IgD-negative memory B cell (primary cell): Measurements from ENCODE around the gene SYNGR2. TPM values are rescaled to one million over a fixed set of nuclear protein-coding genes. Genes with fewer than 3 reads are reported as not detected.
A peak's percentile ranks its signal among the peaks of the same experiment; 100 is the strongest.

ENCODE experiments used
- H3K27ac Mint-ChIP-seq, 3 donors: one replicate each; pipeline ENCODE4 v1.8.0; 2020 to 2022; ENCODE audit warnings: mild to moderate bottlenecking in 3 of 3, mixed read lengths in 3 of 3, moderate library complexity in 1 of 3
- H3K27me3 Mint-ChIP-seq: one replicate; pipeline ENCODE4 v1.8.0; 2021; ENCODE audit warnings: mixed read lengths
- H3K36me3 Mint-ChIP-seq: one replicate; pipeline ENCODE4 v1.8.0; 2020; ENCODE audit warnings: mild to moderate bottlenecking, mixed read lengths
- H3K4me1 Mint-ChIP-seq, 3 donors: one replicate each; pipeline ENCODE4 v1.8.0; 2020 to 2022; ENCODE audit warnings: mixed read lengths in 3 of 3, mild to moderate bottlenecking in 1 of 3
- H3K4me3 Mint-ChIP-seq, 4 donors: one replicate each; pipeline ENCODE4 v1.8.0; 2020 to 2022; ENCODE audit warnings: mild to moderate bottlenecking in 4 of 4, mixed read lengths in 4 of 4, moderate library complexity in 3 of 4
- H3K9me3 Mint-ChIP-seq, 3 donors: one replicate each; pipeline ENCODE4 v1.8.0; 2020 to 2021; ENCODE audit warnings: mixed read lengths in 3 of 3, mild to moderate bottlenecking in 1 of 3
- polyA plus RNA-seq: library from polyadenylated mRNA; unstranded; fragments of 300-500 nt; fragmentation: Illumina TruSeq; gene quantifications from one replicate; pipeline ENCODE4 v1.2.3, GENCODE V29; 2021

SYNGR2 gene
- polyA plus RNA-seq, 1 donor from 2014 or later, result 633 TPM

DNA sequence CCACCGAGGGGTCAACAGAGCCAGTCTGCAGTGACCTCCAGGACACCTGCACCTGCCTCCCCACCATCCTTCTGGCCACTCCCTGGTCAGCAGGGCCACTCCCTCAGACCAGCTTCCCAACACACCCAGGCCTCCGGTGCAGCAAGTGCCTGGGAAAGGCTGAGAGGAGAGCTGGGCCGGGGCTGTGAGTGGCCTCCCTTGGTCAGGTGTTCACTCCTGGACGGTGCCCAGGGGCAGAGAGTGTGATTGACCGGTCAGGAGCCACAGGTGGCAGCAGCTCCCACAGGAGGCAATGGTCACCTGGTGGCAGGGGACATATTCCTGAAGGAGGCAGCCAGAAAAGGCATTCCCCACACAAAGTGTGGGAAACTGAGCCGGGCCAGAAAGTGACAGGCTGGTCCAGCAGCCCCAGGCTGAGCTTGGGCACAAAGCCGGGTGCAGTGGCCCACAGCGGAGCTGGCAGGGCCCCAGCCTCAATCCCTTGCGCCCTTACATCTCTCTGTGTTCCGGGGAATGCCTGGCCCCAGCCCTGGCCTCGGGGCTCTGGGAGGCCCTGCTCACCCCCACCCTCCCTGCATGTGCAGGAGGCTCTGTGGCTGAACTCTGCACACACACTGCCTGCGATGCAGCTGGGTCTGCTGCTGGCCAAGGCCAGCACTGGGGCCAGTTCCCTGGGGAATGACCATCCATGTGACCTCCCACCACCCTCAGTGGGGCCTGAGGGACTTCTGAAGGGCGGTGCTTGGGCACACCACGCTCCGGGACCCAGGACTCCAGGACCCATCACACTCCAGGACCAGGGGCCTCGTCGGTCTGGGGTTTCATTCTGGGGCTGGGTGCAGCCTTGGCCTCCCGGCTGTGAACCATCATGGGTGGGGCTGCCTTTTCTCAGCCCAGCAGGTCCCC, 23.4 kb upstream of the SYNGR2 start:
- Mint-ChIP-seq H3K27me3 (no peaks in the 10 kb centered on the region), H3K9me3 (no peaks in the 10 kb centered on the region), H3K27ac (peak overlapping the region; percentile 78 to 94 (median 89)), H3K4me3 (no peak overlapping the region), H3K36me3 (peaks cover 4% of the 10 kb centered on the region), H3K4me1 (peaks cover 30 to 54% (median 47%) of the 10 kb centered on the region in 3 donors)

DNA sequence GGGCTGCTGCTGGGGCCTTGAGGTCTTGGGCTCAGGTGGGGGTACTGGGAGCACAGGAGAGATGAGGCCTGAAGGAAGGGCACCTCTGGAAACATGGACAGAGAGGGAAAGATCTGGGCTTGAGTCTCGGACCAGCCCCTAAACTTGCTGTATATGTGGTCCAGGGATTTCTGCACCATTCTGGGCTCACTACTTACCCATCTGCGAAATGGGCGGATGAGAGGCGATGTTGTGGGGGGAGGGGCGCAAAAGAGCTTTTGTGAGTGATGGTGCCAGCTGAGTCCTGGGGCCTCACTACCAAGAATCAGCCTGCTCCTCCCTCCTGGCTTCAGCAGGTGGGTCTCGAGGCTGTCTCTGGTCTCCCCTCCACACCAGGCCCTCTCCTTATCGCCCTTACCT, 21.9 kb upstream of the SYNGR2 start:
- H3K27ac Mint-ChIP-seq, result peak overlapping the region; percentile 89 to 98 (median 98)

GRCh38 chr17:78146881-78147280, 21.5 kb upstream of the SYNGR2 start:
- peaks cover 25 to 53% (median 41%) of the 10 kb centered on the region in 3 donors for H3K4me1 Mint-ChIP-seq
- no peaks in the 10 kb centered on the region for H3K27me3 Mint-ChIP-seq
- peak overlapping the region in 3 of 4 donors; percentile 55 to 60 (median 55) for H3K4me3 Mint-ChIP-seq
- no peaks in the 10 kb centered on the region for H3K9me3 Mint-ChIP-seq
- no peaks in the 10 kb centered on the region for H3K36me3 Mint-ChIP-seq
- peak overlapping the region; percentile 89 to 98 (median 98) for H3K27ac Mint-ChIP-seq

More for the DNA sequence above, 21.9 kb upstream of the SYNGR2 start:
- H3K9me3 Mint-ChIP-seq, result no peaks in the 10 kb centered on the region
- no peaks in the 10 kb centered on the region for H3K36me3 Mint-ChIP-seq
- peak overlapping the region in 3 of 4 donors; percentile 33 to 55 (median 55) for H3K4me3 Mint-ChIP-seq
- peaks cover 25 to 52% (median 41%) of the 10 kb centered on the region in 3 donors for H3K4me1 Mint-ChIP-seq
- no peaks in the 10 kb centered on the region for H3K27me3 Mint-ChIP-seq

GRCh38 chr17:78147315-78147998, 20.9 kb upstream of the SYNGR2 start:
- Mint-ChIP-seq H3K27me3 (no peaks in the 10 kb centered on the region), H3K27ac (peak overlapping the region; percentile 89 to 98 (median 98)), H3K4me3 (peak overlapping the region; percentile 8 to 85 (median 68)), H3K36me3 (no peaks in the 10 kb centered on the region), H3K4me1 (peaks cover 25 to 48% (median 37%) of the 10 kb centered on the region in 3 donors), H3K9me3 (no peaks in the 10 kb centered on the region)

- Mint-ChIP-seq H3K4me3 (peak overlapping the region; percentile 1 to 85 (median 54)), H3K27ac (peak overlapping the region; percentile 88 to 98 (median 89)), H3K27me3 (no peaks in the 10 kb centered on the region), H3K4me1 (peaks cover 29 to 43% (median 34%) of the 10 kb centered on the region in 3 donors), H3K36me3 (no peaks in the 10 kb centered on the region), H3K9me3 (no peaks in the 10 kb centered on the region)
These were observed 19.9 kb upstream of the SYNGR2 start for GRCh38 chr17:78148286-78149016.

DNA sequence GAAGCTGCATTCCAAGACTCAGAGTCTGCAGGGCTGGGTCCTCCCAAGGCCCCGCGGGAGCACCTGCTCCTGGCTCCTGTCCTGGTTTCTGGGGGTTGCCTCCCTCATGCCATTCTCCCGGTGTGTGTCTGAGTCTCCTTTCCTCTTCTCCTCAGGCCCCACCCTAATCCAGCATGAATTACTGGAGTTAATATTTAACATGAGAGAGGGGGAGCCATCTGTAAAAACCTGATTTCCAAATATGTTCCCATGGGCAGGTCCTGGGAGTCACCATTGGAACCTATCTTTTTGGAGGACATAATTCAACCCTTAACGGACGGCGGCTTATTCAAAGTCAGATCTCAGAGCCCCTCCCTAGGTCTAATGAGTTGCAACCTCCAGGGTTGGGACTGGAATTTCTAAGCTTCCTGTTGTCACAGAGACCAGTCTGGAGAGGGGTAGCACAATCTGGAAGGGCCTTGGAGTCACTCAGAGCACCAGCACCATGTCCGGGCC, 16.8 kb upstream of the SYNGR2 start:
- Mint-ChIP-seq H3K36me3 (no peaks in the 10 kb centered on the region), H3K9me3 (no peaks in the 10 kb centered on the region), H3K4me3 (no peak overlapping the region), H3K4me1 (peaks cover 28 to 43% (median 30%) of the 10 kb centered on the region in 3 donors), H3K27ac (peak overlapping the region in 1 of 3 donors; percentile 67), H3K27me3 (no peaks in the 10 kb centered on the region)

GRCh38 chr17:78154903-78155811, 13.2 kb upstream of the SYNGR2 start:
- H3K4me3 Mint-ChIP-seq, result peak overlapping the region; percentile 39 to 77 (median 56)
- H3K9me3 Mint-ChIP-seq, result no peaks in the 10 kb centered on the region
- H3K27ac Mint-ChIP-seq, result peak overlapping the region; percentile 82 to 94 (median 94)
- peaks cover 23 to 34% (median 24%) of the 10 kb centered on the region in 3 donors for H3K4me1 Mint-ChIP-seq
- peaks cover 1% of the 10 kb centered on the region for H3K27me3 Mint-ChIP-seq
- H3K36me3 Mint-ChIP-seq, result no peaks in the 10 kb centered on the region

DNA sequence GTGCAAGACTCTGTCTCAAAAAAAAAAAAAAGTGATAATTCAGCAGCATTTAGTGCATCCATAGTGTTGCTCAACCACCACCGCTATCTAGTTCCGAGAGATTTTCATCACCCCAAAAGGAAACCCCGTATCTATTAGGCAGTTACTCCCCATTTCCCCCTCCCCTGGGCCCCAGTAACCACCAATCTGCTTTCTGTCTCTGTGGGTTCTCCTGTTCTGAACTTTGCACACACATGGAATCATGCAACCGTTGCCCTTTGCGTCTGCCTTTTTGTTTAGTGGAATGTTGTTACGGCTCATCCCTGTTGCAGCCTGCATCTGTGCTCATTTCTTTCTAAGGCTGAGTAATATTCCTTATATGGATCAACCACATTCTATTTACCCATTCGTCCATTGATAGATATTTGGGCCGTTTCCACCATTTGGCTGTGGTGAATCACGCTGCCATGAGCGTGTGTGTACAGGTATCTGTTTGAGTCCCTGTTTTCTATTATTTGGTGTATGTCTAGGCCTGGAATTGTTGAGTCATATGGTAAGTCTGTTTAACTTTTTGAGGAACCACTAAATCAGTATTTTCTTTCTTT, 8.7 kb upstream of the SYNGR2 start:
- Mint-ChIP-seq H3K9me3 (no peaks in the 10 kb centered on the region), H3K27me3 (peaks cover 1% of the 10 kb centered on the region), H3K4me3 (peak overlapping the region in 3 of 4 donors; percentile 38 to 82 (median 79)), H3K36me3 (no peaks in the 10 kb centered on the region), H3K4me1 (peaks cover 13 to 23% (median 19%) of the 10 kb centered on the region in 3 donors), H3K27ac (peak overlapping the region; percentile 63 to 82 (median 72))

DNA sequence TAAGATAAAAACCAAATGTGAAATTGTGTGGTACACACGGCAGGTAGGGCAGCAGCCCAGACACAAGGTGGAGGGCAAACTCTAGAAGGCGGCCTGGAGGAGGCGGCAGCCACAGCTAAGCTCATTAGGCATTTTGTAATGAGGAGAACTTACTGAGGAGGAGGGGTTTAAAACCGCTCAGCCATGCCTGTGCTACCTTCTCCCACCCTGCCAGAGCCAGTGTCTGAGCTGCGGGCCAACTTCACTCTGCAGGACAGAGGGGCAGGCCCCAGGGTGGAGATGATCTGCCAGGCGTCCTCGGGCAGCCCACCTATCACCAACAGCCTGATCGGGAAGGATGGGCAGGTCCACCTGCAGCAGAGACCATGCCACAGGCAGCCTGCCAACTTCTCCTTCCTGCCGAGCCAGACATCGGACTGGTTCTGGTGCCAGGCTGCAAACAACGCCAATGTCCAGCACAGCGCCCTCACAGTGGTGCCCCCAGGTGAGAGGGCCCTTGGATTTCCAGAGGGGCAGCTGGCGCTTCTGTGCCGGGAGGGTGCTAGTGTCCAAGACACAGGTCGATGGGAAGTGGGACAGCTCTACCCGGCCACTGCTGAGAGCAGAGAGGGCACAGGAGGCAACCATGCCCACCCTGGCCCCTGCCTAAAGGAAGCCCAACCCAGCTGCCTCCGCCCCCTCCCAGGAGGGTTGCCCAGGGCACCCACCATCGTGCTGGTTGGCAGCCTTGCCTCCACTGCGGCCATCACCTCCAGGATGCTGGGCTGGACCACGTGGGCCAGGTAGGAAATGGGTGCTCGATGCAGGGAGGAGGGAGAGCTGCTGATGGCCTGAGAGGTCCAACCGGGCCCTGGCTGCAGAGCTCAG, 4.3 kb upstream of the SYNGR2 start:
- Mint-ChIP-seq H3K27ac (peak overlapping the region in 2 of 3 donors; percentile 63 to 75), H3K9me3 (no peaks in the 10 kb centered on the region), H3K4me1 (peaks cover 8 to 14% (median 8%) of the 10 kb centered on the region in 3 donors), H3K36me3 (no peaks in the 10 kb centered on the region), H3K27me3 (peaks cover 1% of the 10 kb centered on the region), H3K4me3 (peak overlapping the region in 1 of 4 donors; percentile 38)

- Mint-ChIP-seq H3K36me3 (no peaks in the 10 kb centered on the region), H3K27ac (no peak overlapping the region), H3K9me3 (no peaks in the 10 kb centered on the region), H3K27me3 (no peaks in the 10 kb centered on the region), H3K4me3 (peak overlapping the region in 2 of 4 donors; percentile 38 to 41), H3K4me1 (peaks cover 2 to 6% (median 3%) of the 10 kb centered on the region in 3 donors)
These were observed 3.4 kb upstream of the SYNGR2 start for GRCh38 chr17:78164748-78165607.

DNA sequence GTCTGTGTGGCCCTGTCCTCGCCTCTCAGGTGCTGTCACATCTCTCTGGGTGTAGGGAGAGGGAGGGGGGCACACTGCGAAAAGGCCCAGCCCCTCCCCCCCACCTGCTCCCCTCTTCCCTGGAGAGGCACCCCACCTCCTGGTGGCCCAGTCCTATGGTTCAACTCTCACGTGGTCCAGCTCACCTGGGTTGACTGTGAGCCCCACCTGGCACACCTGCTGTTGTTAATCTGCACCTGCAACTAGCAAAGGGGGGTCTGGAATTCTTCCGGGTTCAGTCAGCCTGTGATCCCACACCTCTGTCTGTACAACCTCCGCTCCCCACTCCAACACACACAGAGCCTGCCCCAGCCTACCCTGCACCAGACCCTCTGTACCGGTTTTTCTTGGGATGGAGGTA, 2.0 kb upstream of the SYNGR2 start:
- no peak overlapping the region for H3K27ac Mint-ChIP-seq
- no peaks in the 10 kb centered on the region for H3K36me3 Mint-ChIP-seq
- peaks cover 0 to 14% (median 11%) of the 10 kb centered on the region in 3 donors for H3K4me1 Mint-ChIP-seq
- H3K9me3 Mint-ChIP-seq, result no peaks in the 10 kb centered on the region
- H3K4me3 Mint-ChIP-seq, result peak overlapping the region in 2 of 4 donors; percentile 48 to 66
- no peaks in the 10 kb centered on the region for H3K27me3 Mint-ChIP-seq
